ENCODE measurements around the gene AR.

- TF ChIP-seq CTCF (IDR thresholded peaks at IDR 0.05) (no peak), POLR2A (IDR thresholded peaks at IDR 0.05) (no peak)
Observed at GRCh38 chrX:67665583-67665982, 121.8 kb downstream of the AR start.

Measured in ovary (tissue), 3 donors.